Epithelial cell of esophagus (primary cell): ENCODE results near the gene UGP2.
"Not testable (repeated sequence)": the region's sequence is repeated elsewhere in the genome, so short reads cannot be mapped to it uniquely, and the experiment has no call there.

Experiments
- DNase-seq: peaks from one replicate; pipeline ENCODE4 v3.0.0; 2010; ENCODE audit warnings: low read depth
- H3K4me3 ChIP-seq: 2 replicates; pipeline ENCODE4 v1.5.1; 2011; ENCODE audit warnings: mild to moderate bottlenecking, low read length, control low read depth
- CTCF ChIP-seq: IDR thresholded peaks from 2 replicates; pipeline ENCODE4 v1.5.1; 2011; ENCODE audit warnings: low read depth, mild to moderate bottlenecking, low read length, control low read depth, inconsistent platforms; ENCODE audit not compliant: insufficient read depth; ENCODE audit errors: missing control alignments

Gene UGP2

GRCh38 chr2:63811063-63811462, 30.6 kb upstream of the UGP2 start:
- no peak for DNase-seq
- no peak overlapping the region for H3K4me3 ChIP-seq
- TF ChIP-seq CTCF = no peak

GRCh38 chr2:63811870-63812269, 29.8 kb upstream of the UGP2 start:
- not testable (repeated sequence) for H3K4me3 ChIP-seq, DNase-seq

- H3K4me3 ChIP-seq = no peak overlapping the region
- peak; percentile 38 for DNase-seq
- no peak for TF ChIP-seq CTCF
Observed at GRCh38 chr2:63814114-63814513, 27.6 kb upstream of the UGP2 start.

- DNase-seq = no peak
- no peak overlapping the region for H3K4me3 ChIP-seq
- TF ChIP-seq CTCF = no peak
Observed at GRCh38 chr2:63817382-63817781, 24.3 kb upstream of the UGP2 start.

- no peak for TF ChIP-seq CTCF
- no peak overlapping the region for H3K4me3 ChIP-seq
- DNase-seq = no peak
Observed at GRCh38 chr2:63818271-63818670, 23.4 kb upstream of the UGP2 start.

GRCh38 chr2:63819256-63819655, 22.4 kb upstream of the UGP2 start:
- no peak overlapping the region for H3K4me3 ChIP-seq
- DNase-seq = no peak
- TF ChIP-seq CTCF = no peak

GRCh38 chr2:63819765-63820717, 21.7 kb upstream of the UGP2 start:
- DNase-seq = peak; percentile 45
- H3K4me3 ChIP-seq = no peak overlapping the region
- TF ChIP-seq CTCF = no peak
